Myocyte (in vitro differentiated cells): ENCODE results near the gene TROAP. TPM values are rescaled to one million over a fixed set of nuclear protein-coding genes. Genes with fewer than 3 reads are reported as not detected.

Experiments used
- DNase-seq: peaks from one replicate; pipeline ENCODE4 v3.0.0-alpha.2; 2012; ENCODE audit warnings: low read depth
- total RNA-seq: library from RNA; depleted of rRNA; stranded (reverse); fragments of >200 nt; gene quantifications from 2 replicates; pipeline ENCODE4 v1.2.3, GENCODE V29; 2014

TROAP gene
- total RNA-seq, 1 donor from 2014 or later, result 1.1 TPM

- DNase-seq, result no peak
Measured at GRCh38 chr12:49341777-49342065, 18.7 kb downstream of the TROAP start.

GRCh38 chr12:49342066-49342913, 19.2 kb downstream of the TROAP start:
- peak; percentile 84 for DNase-seq

GRCh38 chr12:49342914-49343731, 20.1 kb downstream of the TROAP start:
- no peak for DNase-seq

- no peak for DNase-seq
Measured at GRCh38 chr12:49344486-49345050, 21.5 kb downstream of the TROAP start.

- no peak for DNase-seq
Measured at GRCh38 chr12:49345051-49345824, 22.2 kb downstream of the TROAP start.

GRCh38 chr12:49345825-49346658, 23.0 kb downstream of the TROAP start:
- no peak for DNase-seq

- no peak for DNase-seq
Measured at GRCh38 chr12:49346659-49347310, 23.7 kb downstream of the TROAP start, which contains the start of gene DNAJC22. Gene DNAJC22 (plus strand): TSS chr12:49346888. CDS start chr12:49348873, 1,985 bp downstream.

GRCh38 chr12:49347311-49348193, 24.5 kb downstream of the TROAP start:
- peak; percentile 80 for DNase-seq

- no peak for DNase-seq
Measured at GRCh38 chr12:49348781-49349180, 25.7 kb downstream of the TROAP start.

- DNase-seq, result no peak
Measured at GRCh38 chr12:49349266-49349665, 26.2 kb downstream of the TROAP start.

GRCh38 chr12:49352351-49352750, 29.3 kb downstream of the TROAP start:
- no peak for DNase-seq

- no peak for DNase-seq
Measured at GRCh38 chr12:49355913-49356312, 32.9 kb downstream of the TROAP start.

- peak; percentile 57 for DNase-seq
Measured at GRCh38 chr12:49357103-49357678, 34.1 kb downstream of the TROAP start.

- peak; percentile 80 for DNase-seq
Measured at GRCh38 chr12:49358483-49359141, 35.6 kb downstream of the TROAP start.

GRCh38 chr12:49359671-49360070, 36.6 kb downstream of the TROAP start:
- DNase-seq, result no peak

GRCh38 chr12:49362077-49362476, 39.0 kb downstream of the TROAP start:
- no peak for DNase-seq

- no peak for DNase-seq
Measured at GRCh38 chr12:49364989-49365388, 41.9 kb downstream of the TROAP start.

- DNase-seq, result peak; percentile 53
Measured at GRCh38 chr12:49365542-49365941, 42.5 kb downstream of the TROAP start.
